Stimulated activated naive CD8-positive, alpha-beta T cell treated with anti-CD3 and anti-CD28 coated beads, Interleukin-15, amount 100 ng/mL, for 72 hours (primary cell): Measurements from ENCODE around the gene INS.

Experiments used
- ATAC-seq: fragments of 150-1000 bp; cut with Tn5 transposase; 2 replicates; pipeline ENCODE4 v1.10.0; 2021; ENCODE audit warnings: mild to moderate bottlenecking, moderate library complexity
- DNase-seq, 2 donors: peaks; one replicate each; pipeline ENCODE4 v3.0.0; 2021 to 2022
- H3K27ac Mint-ChIP-seq, 2 donors: one replicate each; pipeline ENCODE4 v1.8.0; 2022; ENCODE audit warnings: mild to moderate bottlenecking in 2 of 2, mixed read lengths in 2 of 2, moderate library complexity in 2 of 2
- H3K27me3 Mint-ChIP-seq: one replicate; pipeline ENCODE4 v1.8.0; 2022; ENCODE audit warnings: mixed read lengths
- H3K4me1 Mint-ChIP-seq: one replicate; pipeline ENCODE4 v1.8.0; 2022; ENCODE audit warnings: mild to moderate bottlenecking, mixed read lengths
- H3K4me3 Mint-ChIP-seq, 2 donors: one replicate each; pipeline ENCODE4 v1.8.0; 2022; ENCODE audit warnings: mild to moderate bottlenecking in 2 of 2, mixed read lengths in 2 of 2, moderate library complexity in 1 of 2
- H3K9me3 Mint-ChIP-seq, 2 donors: one replicate each; pipeline ENCODE4 v1.8.0; 2022; ENCODE audit warnings: mixed read lengths in 2 of 2

Gene INS

GRCh38 chr11:2149864-2150847, 10.9 kb downstream of the INS start:
- ATAC-seq: no peak
- peaks cover 63% of the 10 kb centered on the region for H3K27me3 Mint-ChIP-seq
- H3K27ac Mint-ChIP-seq: no peak overlapping the region
- no peak for DNase-seq
- H3K4me1 Mint-ChIP-seq: peaks cover 27% of the 10 kb centered on the region
- no peaks in the 10 kb centered on the region for H3K9me3 Mint-ChIP-seq
- no peak overlapping the region for H3K4me3 Mint-ChIP-seq

DNA sequence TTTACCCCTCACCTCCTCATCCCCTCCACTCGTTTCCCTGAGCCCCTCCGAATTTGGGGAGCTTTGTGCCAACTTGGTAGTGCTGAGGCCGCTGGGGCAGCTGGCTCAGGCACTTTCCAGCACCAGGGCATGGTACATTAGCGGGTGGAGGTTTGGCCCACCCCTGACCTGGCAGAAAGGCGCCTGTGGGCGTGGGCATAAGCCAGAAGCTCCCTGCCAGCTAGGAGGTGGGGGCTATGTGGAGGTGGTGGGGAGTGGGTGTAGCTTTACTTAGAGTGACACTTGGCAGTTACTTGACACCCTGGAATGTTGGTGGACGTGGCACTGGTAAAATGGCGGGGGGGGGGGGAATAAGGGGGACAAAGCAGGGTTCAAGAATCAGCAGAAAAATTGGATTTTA, 11.5 kb downstream of the INS start:
- peaks cover 34% of the 10 kb centered on the region for H3K4me1 Mint-ChIP-seq
- H3K27me3 Mint-ChIP-seq: peaks cover 70% of the 10 kb centered on the region
- ATAC-seq (no peak), DNase-seq (no peak)
- H3K4me3 Mint-ChIP-seq: no peak overlapping the region
- no peak overlapping the region for H3K27ac Mint-ChIP-seq
- no peaks in the 10 kb centered on the region for H3K9me3 Mint-ChIP-seq

DNA sequence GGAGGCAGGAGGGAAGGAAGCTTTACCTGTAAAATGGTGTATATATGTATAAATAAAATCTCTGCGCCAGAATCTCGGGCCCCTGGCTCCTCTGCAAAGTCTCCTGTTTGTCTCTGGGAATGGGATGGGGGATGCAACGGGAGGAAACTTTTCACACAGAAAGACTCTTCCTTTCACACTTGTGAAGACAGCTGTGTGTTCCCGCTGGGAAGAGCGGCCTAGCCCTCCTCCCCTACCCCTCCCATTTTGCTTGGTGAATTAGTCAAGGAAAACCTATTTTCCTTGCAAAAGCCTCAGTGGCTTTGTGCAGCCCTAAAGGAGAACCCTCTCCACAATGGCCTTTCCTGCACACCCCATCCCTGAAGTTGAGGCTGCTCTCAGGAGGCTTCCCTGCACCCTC, 12.4 kb downstream of the INS start:
- H3K9me3 Mint-ChIP-seq: no peaks in the 10 kb centered on the region
- peaks cover 43% of the 10 kb centered on the region for H3K4me1 Mint-ChIP-seq
- no peak overlapping the region for H3K27ac Mint-ChIP-seq
- ATAC-seq (no peak), DNase-seq (no peak)
- peaks cover 77% of the 10 kb centered on the region for H3K27me3 Mint-ChIP-seq
- H3K4me3 Mint-ChIP-seq: no peak overlapping the region

DNA sequence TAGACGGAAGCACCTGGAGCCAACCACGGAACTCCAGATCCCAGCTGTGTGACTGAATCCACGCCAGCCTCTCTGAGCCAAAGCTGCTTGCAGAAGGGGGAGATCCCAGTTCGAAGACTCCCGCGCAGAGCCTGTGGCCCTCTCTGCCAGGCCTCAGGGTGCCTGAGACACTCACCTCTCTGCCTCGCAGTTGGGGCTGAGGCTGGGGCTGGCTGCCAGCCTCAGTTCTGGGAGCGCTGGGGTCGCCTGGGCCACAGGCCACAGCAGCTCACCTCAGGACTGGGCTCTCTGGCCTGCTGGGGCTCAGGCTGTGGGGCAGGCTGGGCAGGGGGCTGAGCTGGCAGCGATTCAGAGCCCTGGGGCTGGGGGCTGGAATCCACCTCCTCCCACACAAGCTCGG, 13.6 kb downstream of the INS start:
- Mint-ChIP-seq H3K27me3 (peaks cover 89% of the 10 kb centered on the region), H3K4me1 (peaks cover 55% of the 10 kb centered on the region), H3K9me3 (no peaks in the 10 kb centered on the region), H3K27ac (no peak overlapping the region), H3K4me3 (no peak overlapping the region)
- no peak for DNase-seq
- no peak for ATAC-seq

DNA sequence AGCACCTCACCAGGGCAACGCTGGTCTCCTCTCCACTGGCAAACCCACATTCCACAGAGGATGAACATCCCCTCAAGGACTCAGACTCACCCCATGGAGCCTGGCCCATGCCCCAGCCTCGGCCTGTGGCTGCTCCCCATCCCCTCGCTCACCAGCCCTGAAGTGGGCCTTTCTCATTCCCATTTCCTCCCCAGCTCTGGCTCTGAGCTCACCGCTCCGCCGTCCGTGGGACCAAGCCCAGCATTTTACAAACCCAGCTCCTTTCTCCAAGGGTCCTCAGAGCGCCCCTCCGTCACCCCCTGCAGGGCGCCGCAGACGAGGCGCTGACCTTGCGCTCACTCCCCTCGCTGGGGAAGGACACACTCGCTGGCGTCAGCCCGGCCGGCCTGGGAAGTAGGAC, 15.0 kb downstream of the INS start:
- peaks cover 54% of the 10 kb centered on the region for H3K4me1 Mint-ChIP-seq
- H3K4me3 Mint-ChIP-seq: no peak overlapping the region
- H3K9me3 Mint-ChIP-seq: no peaks in the 10 kb centered on the region
- ATAC-seq (no peak), DNase-seq (no peak)
- no peak overlapping the region for H3K27ac Mint-ChIP-seq
- peaks cover 98% of the 10 kb centered on the region for H3K27me3 Mint-ChIP-seq

DNA sequence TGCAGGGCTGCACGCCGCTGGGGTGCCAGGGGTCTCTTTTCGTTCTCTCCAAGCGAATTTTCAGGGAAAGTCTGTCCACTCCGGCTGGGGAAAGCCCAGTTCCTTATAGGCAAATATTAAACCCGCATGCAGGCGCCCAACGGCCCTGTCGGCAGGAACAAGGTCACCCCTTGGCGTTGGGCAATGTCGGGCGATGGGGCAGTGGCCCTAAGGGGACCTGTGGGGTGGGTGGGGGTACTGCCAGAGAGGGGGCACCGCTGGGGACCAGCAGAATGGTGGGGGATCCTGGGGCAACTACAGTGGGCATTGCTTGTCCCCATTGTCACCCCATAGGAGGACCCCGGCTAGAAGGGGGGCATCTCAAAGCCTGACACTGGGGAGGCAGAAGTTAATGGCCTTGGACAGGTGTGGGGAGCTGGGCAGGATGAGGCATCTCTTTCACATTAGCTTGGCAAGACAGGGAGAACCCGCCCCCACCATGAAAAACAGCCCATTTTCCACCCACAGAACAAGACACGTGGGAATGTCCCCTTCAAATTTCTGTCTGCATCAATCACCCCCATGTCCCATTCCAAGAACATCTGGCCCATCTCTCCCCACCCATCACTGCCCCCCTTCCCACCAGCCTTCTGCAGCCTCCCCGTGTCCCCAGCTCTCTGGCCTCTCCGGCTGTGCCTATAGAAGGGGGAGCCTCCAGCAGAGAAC, 16.3 kb downstream of the INS start:
- Mint-ChIP-seq H3K9me3 (no peaks in the 10 kb centered on the region), H3K4me3 (peak overlapping the region in 1 of 2 donors; percentile 45), H3K27me3 (peaks cover 96% of the 10 kb centered on the region), H3K27ac (peak overlapping the region in 1 of 2 donors; percentile 89), H3K4me1 (peaks cover 45% of the 10 kb centered on the region)
- ATAC-seq: no peak
- DNase-seq: no peak

DNA sequence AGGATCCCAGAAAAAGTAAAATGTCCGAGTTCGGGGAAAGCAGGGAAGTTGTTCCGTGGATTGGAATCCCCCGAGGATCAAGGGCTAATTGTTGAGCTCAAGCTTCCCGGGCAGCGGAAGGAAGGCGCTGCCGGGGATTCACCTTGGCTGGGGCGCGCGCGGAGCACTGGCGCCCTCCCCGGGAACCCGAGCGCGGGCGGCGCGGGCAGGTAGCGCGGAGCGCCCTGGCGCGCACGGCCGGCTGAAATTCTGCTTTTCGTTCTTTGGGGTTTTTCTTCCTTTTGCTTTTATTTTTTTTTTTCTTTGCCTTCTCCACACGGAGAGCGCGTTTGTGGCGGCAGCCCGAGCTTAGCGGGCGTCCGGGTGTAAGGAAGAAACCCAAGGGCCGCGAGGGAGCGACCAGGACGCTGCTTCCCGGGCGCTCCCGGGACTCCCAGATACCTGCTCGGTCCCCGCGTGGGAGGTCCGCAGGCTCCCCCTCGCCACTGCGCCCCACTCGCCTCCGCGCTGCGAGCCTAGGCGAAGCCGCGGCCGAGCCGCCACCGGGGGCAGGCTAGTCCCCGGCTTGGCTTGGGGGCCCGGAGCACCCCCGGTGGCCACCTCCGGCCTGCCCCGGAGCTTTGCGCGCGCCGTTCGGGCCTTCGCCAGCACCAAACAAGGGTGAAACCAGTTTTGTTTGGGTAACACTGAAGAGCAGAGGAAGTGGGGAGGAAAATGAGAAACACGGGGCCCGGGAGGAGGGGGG, 17.0 kb downstream of the INS start:
- H3K4me3 Mint-ChIP-seq: peak overlapping the region; percentile 65
- ATAC-seq (no peak), DNase-seq (no peak)
- H3K27me3 Mint-ChIP-seq: peaks cover 89% of the 10 kb centered on the region
- H3K27ac Mint-ChIP-seq: no peak overlapping the region
- no peaks in the 10 kb centered on the region for H3K9me3 Mint-ChIP-seq
- peaks cover 44% of the 10 kb centered on the region for H3K4me1 Mint-ChIP-seq

DNA sequence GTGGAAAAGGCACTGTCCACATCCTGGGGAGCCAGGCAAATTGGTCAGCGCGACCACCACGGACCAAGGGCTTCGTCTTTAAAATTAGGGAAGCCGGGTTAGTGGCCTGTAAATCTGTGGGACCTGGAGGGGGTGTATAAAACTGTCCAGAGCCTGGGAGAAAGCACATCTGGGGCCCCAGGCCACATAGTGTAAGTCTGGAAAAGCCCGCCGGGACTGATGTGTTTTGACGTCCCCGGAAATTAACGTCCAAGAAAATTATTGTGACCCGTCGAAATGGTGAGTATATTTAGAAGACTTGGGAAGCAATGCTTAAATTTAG, 17.6 kb downstream of the INS start:
- H3K4me3 Mint-ChIP-seq: peak overlapping the region; percentile 65
- no peak for DNase-seq
- no peaks in the 10 kb centered on the region for H3K9me3 Mint-ChIP-seq
- peaks cover 87% of the 10 kb centered on the region for H3K27me3 Mint-ChIP-seq
- no peak overlapping the region for H3K27ac Mint-ChIP-seq
- peaks cover 46% of the 10 kb centered on the region for H3K4me1 Mint-ChIP-seq
- ATAC-seq: no peak

DNA sequence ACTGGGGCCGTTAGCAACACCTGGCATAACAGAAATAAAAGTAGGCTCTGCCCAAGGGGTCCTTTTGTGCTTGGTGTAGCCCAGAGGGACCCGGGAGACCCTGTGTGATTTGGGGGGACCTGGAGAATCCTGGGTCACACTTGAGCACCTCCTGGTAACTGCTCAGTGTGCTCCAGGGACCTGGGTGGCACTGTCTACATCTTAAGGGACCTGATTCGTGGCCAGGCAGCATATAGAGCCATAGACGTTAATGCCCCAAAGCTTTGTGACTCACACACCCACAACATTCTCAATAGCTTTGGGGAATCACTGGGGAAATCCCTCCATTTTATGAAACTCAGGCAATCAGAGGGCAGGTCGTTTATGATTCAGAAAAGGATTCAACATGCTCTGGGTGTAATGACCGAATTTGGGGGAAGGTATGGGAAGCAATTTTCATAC, 18.2 kb downstream of the INS start:
- H3K27me3 Mint-ChIP-seq: peaks cover 87% of the 10 kb centered on the region
- H3K9me3 Mint-ChIP-seq: no peaks in the 10 kb centered on the region
- peak overlapping the region; percentile 65 for H3K4me3 Mint-ChIP-seq
- H3K4me1 Mint-ChIP-seq: peaks cover 50% of the 10 kb centered on the region
- peak; percentile 56 to 76 for DNase-seq
- H3K27ac Mint-ChIP-seq: no peak overlapping the region
- peak; percentile 96 for ATAC-seq

DNA sequence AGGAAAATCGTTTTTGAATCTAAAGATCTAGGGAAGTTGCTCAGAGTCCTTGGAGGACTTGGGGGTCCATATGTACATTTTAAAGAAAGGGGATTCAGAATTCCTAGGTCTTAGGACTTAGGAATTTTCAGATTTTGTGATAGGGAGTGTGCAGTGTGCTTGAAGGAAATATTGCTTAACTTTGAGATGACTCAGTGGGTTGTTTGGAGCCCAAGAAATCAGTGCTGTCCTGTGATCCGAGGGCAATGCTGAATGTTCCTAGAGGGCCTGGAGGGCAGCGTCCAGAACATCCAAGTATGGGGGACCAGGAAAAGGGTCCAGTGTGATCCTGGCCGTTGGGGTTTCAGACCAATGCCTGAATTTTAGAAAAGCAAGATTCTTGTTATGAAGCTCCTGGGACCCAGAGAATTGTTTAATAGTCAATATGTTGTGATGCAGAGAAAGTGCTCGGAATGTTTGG, 18.7 kb downstream of the INS start:
- H3K9me3 Mint-ChIP-seq: no peaks in the 10 kb centered on the region
- H3K27me3 Mint-ChIP-seq: peaks cover 87% of the 10 kb centered on the region
- DNase-seq: no peak
- H3K4me1 Mint-ChIP-seq: peaks cover 53% of the 10 kb centered on the region
- peak overlapping the region; percentile 65 for H3K4me3 Mint-ChIP-seq
- no peak overlapping the region for H3K27ac Mint-ChIP-seq
- no peak for ATAC-seq

DNA sequence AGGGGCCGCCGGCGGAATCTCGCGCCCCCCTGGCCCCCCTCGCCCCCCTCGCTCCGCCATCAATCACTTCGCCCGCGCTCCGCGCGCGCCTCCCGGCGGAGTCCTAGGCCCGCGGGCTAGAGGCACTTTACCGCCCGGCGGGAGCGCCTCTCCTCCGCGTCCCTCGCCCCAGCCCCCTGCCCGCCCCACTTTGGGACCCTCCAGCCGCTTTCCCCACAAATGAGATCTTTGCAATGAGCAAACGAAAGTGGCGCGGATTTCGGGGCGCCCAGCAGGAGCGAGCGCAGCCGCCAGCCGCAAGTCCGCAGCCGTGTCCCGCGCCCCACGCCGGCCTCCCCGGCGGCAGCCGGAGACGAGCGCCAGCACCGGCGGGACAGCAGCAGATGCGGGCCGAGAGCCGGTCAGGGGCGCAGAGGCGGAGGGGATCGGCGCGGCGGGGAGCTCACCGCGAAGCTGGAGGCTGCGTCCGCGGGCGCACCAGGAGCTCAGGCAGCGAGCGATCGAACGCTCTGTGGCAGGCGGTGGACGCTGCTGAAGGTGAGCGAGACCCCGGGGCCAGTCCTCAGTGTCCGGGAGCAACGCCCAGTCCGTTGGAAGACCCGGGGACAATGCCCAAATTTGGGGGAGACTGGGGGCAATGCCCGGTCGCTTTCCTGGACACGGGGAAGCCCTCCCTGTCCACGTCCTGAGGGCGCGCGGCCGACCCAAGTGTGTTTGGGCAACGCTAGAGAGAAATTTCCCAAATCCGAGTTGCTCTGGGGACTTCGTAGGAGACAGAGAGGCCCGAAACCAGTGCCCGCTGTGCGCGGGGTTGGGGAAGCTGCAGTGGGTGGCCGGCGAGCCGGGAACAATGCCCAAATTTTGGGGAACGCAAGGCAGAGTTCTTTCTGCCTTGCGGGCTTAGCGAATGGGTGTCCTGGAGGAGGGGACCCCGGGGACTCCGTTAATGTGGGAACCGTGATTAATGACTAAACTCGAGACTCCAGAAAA, 20.3 kb downstream of the INS start:
- no peak overlapping the region for H3K27ac Mint-ChIP-seq
- peaks cover 62% of the 10 kb centered on the region for H3K4me1 Mint-ChIP-seq
- no peak for DNase-seq
- ATAC-seq: no peak
- no peaks in the 10 kb centered on the region for H3K9me3 Mint-ChIP-seq
- H3K27me3 Mint-ChIP-seq: peaks cover 87% of the 10 kb centered on the region
- H3K4me3 Mint-ChIP-seq: no peak overlapping the region

- ATAC-seq (no peak), DNase-seq (no peak)
- H3K27me3 Mint-ChIP-seq: peaks cover 87% of the 10 kb centered on the region
- H3K4me3 Mint-ChIP-seq: no peak overlapping the region
- no peak overlapping the region for H3K27ac Mint-ChIP-seq
- H3K9me3 Mint-ChIP-seq: no peaks in the 10 kb centered on the region
- H3K4me1 Mint-ChIP-seq: peaks cover 55% of the 10 kb centered on the region
Measured at GRCh38 chr11:2139621-2140337, 21.2 kb downstream of the INS start.

GRCh38 chr11:2139123-2139521, 21.9 kb downstream of the INS start, which contains the start of gene IGF2:
TSS of gene IGF2 (minus strand) at chr11:2139389. CDS start at chr11:2135523, 3,866 bp downstream.
- no peak for ATAC-seq
- Mint-ChIP-seq H3K27me3 (peaks cover 87% of the 10 kb centered on the region), H3K4me1 (peaks cover 49% of the 10 kb centered on the region), H3K27ac (no peak within 1 kb of the TSS), H3K4me3 (peak within 1 kb of the TSS; percentile 79 to 80), H3K9me3 (no peaks in the 10 kb centered on the region)
- no peak for DNase-seq
